A549 (cell line): ENCODE measurements around the gene ASGR1.

Experiments
- BHLHE40 ChIP-seq: IDR thresholded peaks from 2 replicates; pipeline ENCODE4 v1.6.1; 2012; ENCODE audit warnings: low read depth, low read length, inconsistent platforms
- CTCF ChIP-seq: fragments of >200 bp; sonication (Bioruptor Twin); formaldehyde crosslinking; IDR thresholded peaks from 3 replicates; pipeline ENCODE4 v1.5.1; 2016
- EP300 ChIP-seq, 2 experiments: fragments of >200 bp; sonication (Bioruptor Twin); formaldehyde crosslinking; IDR thresholded peaks; 2 replicates in 1 of 2; 3 replicates in 1 of 2; pipeline ENCODE4 v1.6.1; 2016 to 2017
- HMGXB4 ChIP-seq: fragments of 250-450 bp; sonication (Bioruptor Pico); IDR thresholded peaks from 2 replicates; pipeline ENCODE4 v1.5.0; 2021; ENCODE audit warnings: mild to moderate bottlenecking, moderate library complexity, borderline replicate concordance
- HOXB13 ChIP-seq: fragments of 250-450 bp; sonication (Bioruptor Pico); IDR thresholded peaks from 2 replicates; pipeline ENCODE4 v1.5.0; 2020; ENCODE audit warnings: low read depth, mild to moderate bottlenecking, moderate library complexity
- MAZ ChIP-seq: fragments of 150-350 bp; IDR thresholded peaks from 2 replicates; pipeline ENCODE4 v1.6.1; 2014; ENCODE audit warnings: antibody characterized with exemption, low read depth, low read length, borderline replicate concordance
- MYC ChIP-seq: IDR thresholded peaks from 2 replicates; pipeline ENCODE4 v1.6.1; 2012; ENCODE audit warnings: mild to moderate bottlenecking, inconsistent platforms, low read length, improper control_type of control experiment, borderline replicate concordance
- POLR2A ChIP-seq: IDR thresholded peaks from 2 replicates; pipeline ENCODE4 v1.6.1; 2012; ENCODE audit warnings: mild to moderate bottlenecking, low read length
- POLR2AphosphoS2 ChIP-seq: conservative IDR thresholded peaks from 2 replicates; pipeline ENCODE4 v1.6.1; 2012; ENCODE audit warnings: low read length, improper control_type of control experiment, inconsistent platforms
- RAD21 ChIP-seq, 2 experiments: fragments of >200 bp in 1 of 2; sonication (Bioruptor Twin) in 1 of 2; formaldehyde crosslinking in 1 of 2; IDR thresholded peaks in 1 of 2; conservative IDR thresholded peaks in 1 of 2; 2 replicates in 1 of 2; 3 replicates in 1 of 2; pipeline ENCODE4 v1.6.1; 2012 to 2018; ENCODE audit warnings: inconsistent platforms in 1 of 2
- RFX5 ChIP-seq: fragments of 450-650 bp; IDR thresholded peaks from 2 replicates; pipeline ENCODE4 v1.7.1; 2014; ENCODE audit warnings: antibody characterized with exemption, mild to moderate bottlenecking, moderate library complexity
- ZFP36 ChIP-seq: fragments of 450-650 bp; IDR thresholded peaks from 2 replicates; pipeline ENCODE4 v1.6.1; 2014; ENCODE audit warnings: borderline replicate concordance; ENCODE audit not compliant: partially characterized antibody
- ZSCAN20 ChIP-seq: fragments of 250-450 bp; sonication (Bioruptor Pico); IDR thresholded peaks from 2 replicates; pipeline ENCODE4 v1.8.0; 2022; ENCODE audit warnings: mild to moderate bottlenecking, moderate library complexity

GRCh38 chr17:7204336-7204735 is 25.2 kb upstream of the ASGR1 start:
- no peak for TF ChIP-seq ZSCAN20 (CRISPR knock-in tag)
- no peak for TF ChIP-seq EP300 (IDR thresholded peaks at IDR 0.05)
- TF ChIP-seq CTCF: no peak
- no peak for TF ChIP-seq HOXB13 (CRISPR knock-in tag)
- TF ChIP-seq POLR2AphosphoS2: no peak
- TF ChIP-seq MYC: no peak
- no peak for TF ChIP-seq RAD21 (conservative IDR thresholded peaks at IDR 0.05 in 1 of 2, IDR thresholded peaks at IDR 0.05 in 1 of 2)
- TF ChIP-seq RFX5: no peak
- TF ChIP-seq POLR2A: no peak
- TF ChIP-seq MAZ: no peak
- TF ChIP-seq ZFP36: no peak
- TF ChIP-seq HMGXB4: no peak
- no peak for TF ChIP-seq BHLHE40
